ENCODE results near the gene BTBD7.

BTBD7 gene

DNA sequence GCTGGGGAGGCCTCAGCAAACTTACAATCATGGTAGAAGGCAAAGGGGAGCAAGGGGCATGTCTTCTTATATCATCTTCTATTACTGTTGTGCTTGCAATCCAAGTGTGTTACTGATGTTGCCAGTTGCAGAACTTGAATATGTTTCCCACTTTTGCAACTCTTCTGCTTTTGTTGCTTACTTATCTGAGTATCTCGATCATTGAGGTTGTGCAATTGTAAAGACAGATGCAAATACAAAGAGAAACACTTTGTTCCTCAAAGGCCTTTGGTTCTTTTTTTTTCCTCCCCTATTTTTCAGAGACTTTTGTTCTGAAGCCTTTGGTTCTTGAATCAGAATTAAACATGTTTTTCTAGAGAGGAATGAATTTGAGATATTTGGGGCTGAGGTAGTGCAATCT is 10.4 kb upstream of the BTBD7 start:
- H3K27me3 ChIP-seq = no peaks in the 10 kb centered on the region
- H3K4me1 ChIP-seq = no peaks in the 10 kb centered on the region
- H3K36me3 ChIP-seq = no peaks in the 10 kb centered on the region
- no peak for DNase-seq
- no peaks in the 10 kb centered on the region; the same call in 1 of the 2 replicates for H3K9me3 ChIP-seq
- TF ChIP-seq, protein P1, sequence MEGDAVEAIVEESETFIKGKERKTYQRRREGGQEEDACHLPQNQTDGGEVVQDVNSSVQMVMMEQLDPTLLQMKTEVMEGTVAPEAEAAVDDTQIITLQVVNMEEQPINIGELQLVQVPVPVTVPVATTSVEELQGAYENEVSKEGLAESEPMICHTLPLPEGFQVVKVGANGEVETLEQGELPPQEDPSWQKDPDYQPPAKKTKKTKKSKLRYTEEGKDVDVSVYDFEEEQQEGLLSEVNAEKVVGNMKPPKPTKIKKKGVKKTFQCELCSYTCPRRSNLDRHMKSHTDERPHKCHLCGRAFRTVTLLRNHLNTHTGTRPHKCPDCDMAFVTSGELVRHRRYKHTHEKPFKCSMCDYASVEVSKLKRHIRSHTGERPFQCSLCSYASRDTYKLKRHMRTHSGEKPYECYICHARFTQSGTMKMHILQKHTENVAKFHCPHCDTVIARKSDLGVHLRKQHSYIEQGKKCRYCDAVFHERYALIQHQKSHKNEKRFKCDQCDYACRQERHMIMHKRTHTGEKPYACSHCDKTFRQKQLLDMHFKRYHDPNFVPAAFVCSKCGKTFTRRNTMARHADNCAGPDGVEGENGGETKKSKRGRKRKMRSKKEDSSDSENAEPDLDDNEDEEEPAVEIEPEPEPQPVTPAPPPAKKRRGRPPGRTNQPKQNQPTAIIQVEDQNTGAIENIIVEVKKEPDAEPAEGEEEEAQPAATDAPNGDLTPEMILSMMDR (IDR thresholded peaks at IDR 0.05; ENCODE audit: low read depth, low read length) = no peak
- no peak overlapping the region for H3K4me3 ChIP-seq (ENCODE audit: low read depth, low read length)

DNA sequence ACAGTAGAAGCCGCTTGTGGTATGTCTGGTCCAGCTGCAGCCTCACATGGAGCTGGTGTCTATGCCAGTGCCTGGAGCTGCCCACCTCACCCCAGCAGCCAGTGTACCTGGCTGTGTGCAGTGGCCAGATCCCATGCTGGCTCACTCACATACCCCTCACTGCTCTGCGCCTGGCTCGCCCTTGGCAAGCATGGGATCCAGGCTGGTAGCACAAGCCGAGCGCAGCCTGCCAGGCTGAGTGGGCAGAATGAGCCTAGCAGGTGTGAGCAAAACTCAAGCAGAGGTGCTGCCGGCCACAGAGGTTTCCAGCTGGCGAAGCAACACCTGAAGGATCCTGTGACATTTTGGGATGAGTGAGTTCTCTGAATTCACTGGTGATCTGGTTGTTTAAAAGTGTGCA is 5.0 kb upstream of the BTBD7 start:
- Histone ChIP-seq H3K9me3 (no peaks in the 10 kb centered on the region; the same call in 1 of the 2 replicates), H3K4me3 (ENCODE audit: low read depth, low read length) (no peak overlapping the region), H3K27me3 (no peaks in the 10 kb centered on the region), H3K4me1 (no peaks in the 10 kb centered on the region), H3K36me3 (no peaks in the 10 kb centered on the region)
- TF ChIP-seq, protein P1 (IDR thresholded peaks at IDR 0.05; ENCODE audit: low read depth, low read length) = no peak
- no peak for DNase-seq

DNA sequence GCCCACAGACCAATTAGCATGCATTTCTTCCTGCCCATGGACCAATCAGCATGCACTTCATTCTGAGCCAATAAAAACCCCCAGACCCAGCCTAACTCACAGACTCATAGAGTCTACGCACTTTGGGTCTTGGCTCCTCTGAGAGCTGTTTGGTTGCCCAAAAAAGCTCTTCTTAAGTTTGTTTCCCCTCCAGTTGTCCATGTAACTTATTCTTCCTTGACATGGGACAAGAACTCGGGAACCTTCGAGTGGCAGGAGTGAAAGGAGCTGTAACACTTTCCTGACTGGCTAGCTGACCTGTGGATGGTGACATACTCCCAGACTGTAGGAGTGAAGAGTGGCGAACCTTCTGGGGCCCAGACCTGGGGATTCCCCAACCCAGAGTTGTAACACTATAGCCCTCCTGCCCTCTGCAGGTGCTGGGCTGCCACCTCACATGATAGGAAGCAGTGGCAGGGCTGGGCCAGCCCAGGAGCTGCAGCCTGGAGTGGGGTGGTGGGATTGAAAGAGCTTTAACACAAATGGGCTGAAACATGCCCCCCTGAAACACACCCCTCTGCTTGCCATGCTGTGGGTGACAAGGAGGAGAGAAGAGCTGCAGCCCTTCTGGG is 4.4 kb upstream of the BTBD7 start:
- Histone ChIP-seq H3K4me1 (no peaks in the 10 kb centered on the region), H3K4me3 (ENCODE audit: low read depth, low read length) (no peak overlapping the region), H3K27me3 (no peaks in the 10 kb centered on the region), H3K9me3 (no peaks in the 10 kb centered on the region; the same call in 1 of the 2 replicates), H3K36me3 (peaks cover 2% of the 10 kb centered on the region; the same call in 1 of the 2 replicates)
- no peak for DNase-seq
- TF ChIP-seq, protein P1 (IDR thresholded peaks at IDR 0.05; ENCODE audit: low read depth, low read length) = no peak

DNA sequence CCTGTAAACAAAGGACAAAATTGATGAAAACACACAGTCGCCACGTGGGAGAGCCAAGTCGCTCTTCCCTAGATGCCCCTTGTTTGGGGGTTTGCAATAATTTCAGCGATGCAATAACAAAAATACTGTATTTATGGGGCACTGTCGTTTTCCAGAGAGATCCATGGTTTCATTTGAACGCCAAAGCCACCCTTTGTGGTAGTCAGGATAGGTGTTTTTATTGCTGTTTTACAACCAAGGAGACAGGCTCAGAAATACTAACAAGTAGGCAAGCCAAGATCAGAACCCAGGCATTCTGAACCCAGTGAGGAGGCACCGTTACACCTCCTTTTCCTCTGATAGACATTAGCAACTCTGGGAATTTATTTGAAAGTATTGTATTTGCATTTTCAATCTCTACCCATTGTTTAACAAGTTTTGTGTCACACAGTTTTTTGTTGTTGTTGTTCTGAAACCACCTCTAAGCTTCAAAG is 831 bp upstream of the BTBD7 start:
- Histone ChIP-seq H3K9me3 (no peaks in the 10 kb centered on the region), H3K4me1 (no peaks in the 10 kb centered on the region), H3K4me3 (ENCODE audit: low read depth, low read length) (peak overlapping the region; percentile 94), H3K27me3 (no peaks in the 10 kb centered on the region), H3K36me3 (peaks cover 2% of the 10 kb centered on the region; the same call in 1 of the 2 replicates)
- no peak for DNase-seq
- TF ChIP-seq, protein P1 (IDR thresholded peaks at IDR 0.05; ENCODE audit: low read depth, low read length) = no peak

DNA sequence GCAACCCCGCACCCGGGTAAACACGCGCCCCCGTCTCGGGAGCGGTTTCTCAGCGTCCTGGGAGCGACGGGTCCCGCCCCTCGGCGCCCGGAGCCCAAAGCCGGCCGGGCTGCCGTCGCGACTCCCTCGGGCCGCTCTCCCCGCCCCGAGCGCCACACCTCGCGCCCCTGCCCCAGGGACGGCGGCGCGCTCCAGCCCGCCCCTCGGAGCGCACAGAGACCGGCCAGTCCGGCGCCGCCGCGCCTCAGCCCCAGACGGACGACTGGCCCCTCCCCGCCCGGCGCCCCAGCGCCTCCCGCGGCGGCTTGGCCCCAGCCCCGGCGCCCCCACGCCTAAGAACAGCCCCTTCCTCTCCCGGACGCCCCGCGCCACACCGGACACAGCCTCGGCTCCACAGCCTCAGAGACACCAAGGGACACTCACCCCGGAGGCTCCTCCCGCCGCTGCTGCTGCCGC is 411 bp downstream of the BTBD7 start:
- peak; percentile 75 for DNase-seq
- Histone ChIP-seq H3K9me3 (no peaks in the 10 kb centered on the region), H3K4me3 (ENCODE audit: low read depth, low read length) (peak overlapping the region; percentile 88), H3K27me3 (no peaks in the 10 kb centered on the region), H3K36me3 (peaks cover 2% of the 10 kb centered on the region; the same call in 1 of the 2 replicates), H3K4me1 (no peaks in the 10 kb centered on the region)
- TF ChIP-seq, protein P1 (IDR thresholded peaks at IDR 0.05; ENCODE audit: low read depth, low read length) = no peak

DNA sequence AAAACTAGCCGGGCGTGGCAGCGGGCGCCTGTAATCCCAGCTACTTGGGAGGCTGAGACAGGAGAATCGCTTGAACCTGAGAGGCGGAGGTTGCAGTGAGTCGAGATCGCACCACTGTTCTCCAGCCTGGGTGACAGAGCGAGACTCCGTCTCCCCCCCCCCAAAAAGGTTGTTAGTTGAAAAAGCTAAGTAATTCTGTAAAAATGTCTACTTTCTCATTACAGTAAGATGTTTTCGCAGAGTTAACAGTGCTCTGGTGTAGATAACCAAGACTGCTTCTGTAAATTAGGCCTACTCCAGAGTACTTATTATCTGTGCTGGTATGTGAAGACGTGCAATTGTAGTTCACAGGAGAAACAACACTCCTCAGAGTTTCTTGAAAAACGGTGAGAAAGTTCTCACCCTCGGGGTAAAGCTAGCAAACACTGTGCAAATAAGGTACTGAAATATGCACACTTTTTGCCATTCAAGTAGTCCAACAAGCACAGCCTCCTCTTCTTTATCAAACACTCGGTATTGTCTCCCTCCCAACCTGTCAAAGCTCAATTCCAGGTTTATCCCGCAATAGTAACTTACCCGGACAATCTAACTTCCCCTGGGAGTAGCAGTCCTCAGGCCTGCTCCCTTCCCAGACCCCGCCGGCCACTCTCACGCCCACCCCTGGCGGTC is 974 bp downstream of the BTBD7 start:
- H3K4me3 ChIP-seq (ENCODE audit: low read depth, low read length) = peak overlapping the region; percentile 88
- H3K4me1 ChIP-seq = no peaks in the 10 kb centered on the region
- H3K36me3 ChIP-seq = peaks cover 2% of the 10 kb centered on the region; the same call in 1 of the 2 replicates
- H3K27me3 ChIP-seq = no peaks in the 10 kb centered on the region
- no peaks in the 10 kb centered on the region for H3K9me3 ChIP-seq
- DNase-seq = no peak
- TF ChIP-seq, protein P1 (IDR thresholded peaks at IDR 0.05; ENCODE audit: low read depth, low read length) = no peak

Data from BE2C (cell line).